ENCODE results near the gene DNAJB8.

GRCh38 chr3:128475355-128475754, 8.7 kb upstream of the DNAJB8 start:
- TF ChIP-seq EZH2 (IDR thresholded peaks at IDR 0.05; ENCODE audit: low read length, missing control alignments) (no peak), CTCF (conservative IDR thresholded peaks at IDR 0.05 in 1 of 2, IDR thresholded peaks at IDR 0.05 in 1 of 2; ENCODE audit: low read depth in 1 of 2, low read length in 2 of 2) (no peak)

Data from fibroblast of lung (primary cell).